ENCODE data around the gene CLECL1. TPM values are rescaled to one million over a fixed set of nuclear protein-coding genes. Genes with fewer than 3 reads are reported as not detected.

The CLECL1 gene
- total and polyA plus RNA-seq, 9 of the 15 experiments (the other 6 are each of a cell fraction or from before 2014, with no cell fraction given): 0.13 to 0.25 TPM; not detected in 7

- Histone ChIP-seq H3K27ac (ENCODE audit: extremely low read depth, low read depth, low read length) (peak overlapping the region; percentile 24; the same call in 1 of the 3 replicates), H3K9me3 (replicated peaks; ENCODE audit: control insufficient read depth, insufficient read depth, low read depth, low read length) (no peaks in the 10 kb centered on the region), H3K9me1 (ENCODE audit: control insufficient read depth, insufficient read depth, low read length) (no peaks in the 10 kb centered on the region), H3K4me2 (ENCODE audit: insufficient read depth, low read length) (peak overlapping the region; percentile 36; the same call in 1 of the 2 replicates), H3K4me3 (no peak overlapping the region), H3K79me2 (ENCODE audit: control insufficient read depth, insufficient read depth, low read length) (peaks cover 22% of the 10 kb centered on the region), H3K36me3 (ENCODE audit: control insufficient read depth, insufficient read depth, low read length) (peaks cover 31% of the 10 kb centered on the region), H3K27me3 (ENCODE audit: control insufficient read depth in 2 of 2, insufficient read depth in 2 of 2, low read length in 2 of 2) (no peaks in the 10 kb centered on the region), H3K9ac (ENCODE audit: insufficient read depth in 1 of 2, low read depth in 2 of 2, low read length in 2 of 2) (peak overlapping the region; percentile 29 to 64; a peak in 2 of 4 replicates), H4K20me1 (replicated peaks; ENCODE audit: control insufficient read depth, insufficient read depth, low read length) (no peaks in the 10 kb centered on the region; the same call in 1 of the 2 replicates), H3K4me1 (replicated peaks in 1 of 2; ENCODE audit: control insufficient read depth in 2 of 2, insufficient read depth in 2 of 2, low read length in 2 of 2) (no peaks in the 10 kb centered on the region; a peak in 1 of 5 replicates), H2AFZ (ENCODE audit: low read depth, low read length) (peak overlapping the region; percentile 76)
- ChIA-PET POLR2A (interaction anchor here (0.7 to 1.8 kb wide), 6 partner anchors 10 to 262 kb away, joined by 3 to 9 read pairs (median 4); partner anchors contain the start of gene CD69), CTCF (ENCODE audit: low intra/inter-chr PET ratio) (interaction anchor here (0.6 to 5.7 kb wide), 5 partner anchors 47 to 389 kb away, joined by 3 to 71 read pairs (median 5); no protein-coding TSS in a partner anchor)
- in situ Hi-C loops (cut with MboI): loop anchor here (5.0 kb wide), 1 partner anchor 47 kb away; no protein-coding TSS in a partner anchor
- peak; percentile 77 for ATAC-seq
- intact Hi-C loops (cut with micrococcal nuclease): loop anchor here (1.0 to 5.0 kb wide), 3 partner anchors 48 to 390 kb away; no protein-coding TSS in a partner anchor
- no TSS peak for BruUV-seq (replicated peaks)
- DNase-seq (ENCODE audit: extremely low read depth in 1 of 4, low spot score in 3 of 4): peak; percentile 66 to 82 (median 74)
- FAIRE-seq: peak; percentile 87
- WGBS (ENCODE audit: insufficient coverage, low coverage, missing lambda C conversion rate): 9% methylated on average over 20 of the region's 20 CpGs
- TF ChIP-seq PBX2 (CRISPR knock-in tag; IDR thresholded peaks at IDR 0.05; ENCODE audit: low read depth): no peak
- TF ChIP-seq PBX2 (tag; conservative IDR thresholded peaks at IDR 0.05; ENCODE audit: low read depth): 0 out of 2 replicates have a peak, but pooled peaks have one; percentile 27
- TF ChIP-seq CC2D1A (IDR thresholded peaks at IDR 0.05): 0 out of 2 replicates have a peak, but pooled peaks have one; percentile 47
- peak; percentile 16; the same call in 1 of the 2 replicates for TF ChIP-seq MYC (IDR thresholded peaks at IDR 0.05; ENCODE audit: low read depth, low read length)
- no peak for TF ChIP-seq MYC (CRISPR knock-in tag; IDR thresholded peaks at IDR 0.05; ENCODE audit: borderline replicate concordance, low read depth)
- TF ChIP-seq KAT8 (IDR thresholded peaks at IDR 0.05; ENCODE audit: low read depth): no peak
- peak; percentile 56 for TF ChIP-seq ZNF316 (IDR thresholded peaks at IDR 0.05)
- no peak for TF ChIP-seq RCOR1 (IDR thresholded peaks at IDR 0.05; ENCODE audit: borderline replicate concordance in 1 of 2, low read depth in 2 of 2, low read length in 2 of 2)
- peak; percentile 86 for TF ChIP-seq VEZF1 (CRISPR knock-in tag; IDR thresholded peaks at IDR 0.05)
- no peak for TF ChIP-seq ZNF41 (CRISPR knock-in tag; conservative IDR thresholded peaks at IDR 0.05)
- TF ChIP-seq JUN (IDR thresholded peaks at IDR 0.05; ENCODE audit: borderline replicate concordance, low read depth, low read length): peak; percentile 5; the same call in 1 of the 2 replicates
- TF ChIP-seq JUN (CRISPR knock-in tag; IDR thresholded peaks at IDR 0.05; ENCODE audit: borderline replicate concordance): no peak
- TF ChIP-seq ATF1 (CRISPR knock-in tag; IDR thresholded peaks at IDR 0.05): no peak
- TF ChIP-seq ATF1 (tag; IDR thresholded peaks at IDR 0.05): 0 out of 2 replicates have a peak, but pooled peaks have one; percentile 12
- peak; percentile 48; the same call in 1 of the 2 replicates for TF ChIP-seq ZBTB7A (IDR thresholded peaks at IDR 0.05; ENCODE audit: borderline replicate concordance, control insufficient read depth, low read depth, low read length)
- peak in 1 of 2 experiments; percentile 93; a peak in 2 of 4 replicates for TF ChIP-seq MAZ (CRISPR knock-in tag; conservative IDR thresholded peaks at IDR 0.05 in 1 of 2, IDR thresholded peaks at IDR 0.05 in 1 of 2)
These were observed 17.6 kb upstream of the CLECL1 start for GRCh38 chr12:9750276-9751203.
